HG03066 (cell line): ENCODE results near the gene PRKCD.

Experiments used
- ATAC-seq: cut with Tn5 transposase; IDR thresholded peaks from one replicate; pipeline ENCODE4 v1.9.1; 2021; ENCODE audit warnings: low read depth; ENCODE audit not compliant: unreplicated experiment

The PRKCD gene

DNA sequence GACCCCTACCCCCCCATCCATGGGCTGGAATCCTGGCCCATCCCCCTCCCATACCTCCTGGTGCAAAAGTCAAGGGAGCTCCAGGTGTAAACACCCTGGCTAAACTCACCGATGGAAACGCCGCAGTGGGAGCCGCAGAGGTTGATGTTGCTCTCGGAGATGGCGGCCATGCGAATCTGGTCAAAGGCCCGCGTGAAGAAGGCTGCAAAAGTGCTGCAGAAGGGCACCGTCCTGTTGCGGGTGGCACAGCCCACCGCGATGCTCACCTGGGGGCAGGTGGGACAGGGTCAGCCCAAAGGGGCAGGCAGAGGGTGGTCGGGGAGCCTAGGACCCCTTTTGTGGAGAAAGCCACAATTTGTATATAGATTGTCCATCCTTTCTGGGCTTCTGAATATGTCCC is 68.2 kb downstream of the PRKCD start:
- no peak for ATAC-seq

DNA sequence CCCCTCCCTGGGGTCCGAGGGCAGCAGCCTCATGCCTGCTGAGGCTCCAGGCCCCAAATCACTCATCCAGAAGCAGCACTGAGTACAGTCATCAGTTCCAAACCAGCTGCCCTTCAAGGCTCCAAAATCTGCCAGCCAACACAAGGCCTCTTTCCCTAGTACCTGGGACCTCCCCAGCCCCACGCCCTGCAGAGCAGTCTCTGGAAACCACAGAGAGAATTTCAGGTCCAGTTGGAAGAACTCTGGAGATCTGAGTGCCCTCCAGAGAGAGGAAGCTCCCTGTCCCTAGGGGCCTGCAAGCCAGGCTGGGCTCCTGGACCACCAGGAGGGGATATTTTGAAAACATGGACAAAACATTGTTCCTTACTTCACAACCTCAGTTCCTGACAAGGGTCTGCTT is 68.6 kb downstream of the PRKCD start:
- no peak for ATAC-seq

DNA sequence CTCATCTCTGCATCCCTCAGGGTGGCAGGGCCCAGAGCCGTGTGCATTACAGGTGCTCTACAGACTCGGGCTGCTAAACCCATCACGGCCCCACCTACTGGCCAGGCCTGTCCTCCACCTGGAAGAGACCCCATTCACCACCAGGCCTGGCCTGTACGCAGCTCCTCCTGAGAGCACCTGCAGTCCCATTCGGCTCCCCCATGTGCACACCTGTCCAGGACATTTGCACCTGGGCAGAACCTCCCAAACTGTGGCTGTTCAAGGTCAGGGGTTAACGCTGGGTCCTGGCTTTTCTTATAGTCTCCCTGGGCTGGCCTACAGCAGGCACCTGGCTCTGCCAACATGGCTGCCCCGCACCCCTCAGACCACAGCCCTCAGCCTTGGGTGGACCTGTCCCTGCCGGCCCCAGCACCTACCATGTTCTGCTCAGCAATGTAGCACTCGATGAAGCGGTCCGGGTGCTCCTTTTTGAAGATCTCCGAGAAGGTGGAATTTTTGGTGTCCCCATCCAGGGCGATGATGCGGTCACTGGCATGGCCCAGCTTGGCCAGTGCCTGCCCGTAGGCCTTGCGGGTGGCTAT is 69.1 kb downstream of the PRKCD start:
- no peak for ATAC-seq

DNA sequence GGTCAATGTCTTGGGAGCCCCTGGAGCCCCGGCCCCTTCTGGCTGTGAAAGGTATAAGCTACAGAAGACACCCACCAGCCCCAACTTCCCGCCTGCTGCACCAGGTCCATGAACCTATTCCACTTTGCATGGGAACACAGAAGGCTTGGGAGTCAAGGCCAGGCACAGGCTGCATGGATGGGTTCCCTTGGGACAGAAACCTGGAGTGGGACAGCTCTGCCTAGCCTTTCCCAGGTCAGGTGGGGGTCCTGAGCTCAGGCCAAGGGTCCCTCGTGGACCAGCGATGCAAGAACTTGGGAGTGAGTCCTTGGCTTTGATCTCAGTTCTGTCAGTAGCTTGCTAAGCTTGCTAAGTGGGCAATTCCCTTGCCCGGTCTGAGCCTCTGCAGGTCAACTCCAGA is 69.8 kb downstream of the PRKCD start:
- ATAC-seq = no peak

DNA sequence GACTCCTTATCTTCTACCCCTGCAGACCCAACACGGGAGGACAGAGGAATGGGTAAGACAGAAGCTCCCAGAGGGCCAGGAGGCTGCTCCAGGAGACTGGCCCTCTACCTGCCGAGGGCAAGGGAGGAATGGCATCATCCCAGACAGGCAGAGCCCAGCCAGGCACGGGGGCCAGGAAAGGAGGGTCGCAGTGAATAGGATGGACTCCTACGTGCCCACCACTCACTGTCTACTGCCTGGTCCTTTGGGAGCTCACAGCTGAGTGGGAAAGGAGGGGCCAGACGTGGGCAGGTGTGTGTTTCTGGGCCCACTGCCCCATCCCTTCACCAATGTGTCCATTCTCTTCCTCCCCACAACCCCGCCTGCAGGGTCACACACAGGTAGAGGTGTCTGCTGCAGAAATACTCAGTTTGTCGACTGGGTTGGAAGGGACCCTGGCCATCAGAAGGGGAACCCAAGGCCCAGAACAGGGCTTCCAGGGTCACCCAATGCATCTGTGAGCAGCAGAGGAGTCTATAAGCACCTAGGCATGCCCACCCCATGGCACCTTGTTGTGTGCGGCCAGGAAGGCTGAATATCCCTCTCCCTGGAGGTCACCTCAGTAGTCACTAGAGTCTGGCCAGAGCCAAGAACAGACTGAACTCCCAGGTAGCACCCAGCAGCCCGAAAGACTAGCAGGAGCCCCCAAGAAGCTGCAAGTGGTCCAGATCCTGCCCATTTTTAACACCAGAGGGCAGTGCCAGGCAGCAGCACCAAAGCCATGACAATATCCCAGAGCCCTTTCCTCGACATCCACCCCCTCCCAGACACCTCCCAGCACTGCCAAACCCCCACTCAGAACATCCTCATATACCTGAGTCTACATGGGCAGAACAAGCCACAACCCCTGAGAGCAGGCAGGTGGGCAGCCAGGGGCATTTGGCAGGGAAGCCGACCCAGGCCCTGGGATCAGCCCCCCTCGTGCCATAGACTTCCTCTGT is 70.8 kb downstream of the PRKCD start:
- ATAC-seq = no peak

DNA sequence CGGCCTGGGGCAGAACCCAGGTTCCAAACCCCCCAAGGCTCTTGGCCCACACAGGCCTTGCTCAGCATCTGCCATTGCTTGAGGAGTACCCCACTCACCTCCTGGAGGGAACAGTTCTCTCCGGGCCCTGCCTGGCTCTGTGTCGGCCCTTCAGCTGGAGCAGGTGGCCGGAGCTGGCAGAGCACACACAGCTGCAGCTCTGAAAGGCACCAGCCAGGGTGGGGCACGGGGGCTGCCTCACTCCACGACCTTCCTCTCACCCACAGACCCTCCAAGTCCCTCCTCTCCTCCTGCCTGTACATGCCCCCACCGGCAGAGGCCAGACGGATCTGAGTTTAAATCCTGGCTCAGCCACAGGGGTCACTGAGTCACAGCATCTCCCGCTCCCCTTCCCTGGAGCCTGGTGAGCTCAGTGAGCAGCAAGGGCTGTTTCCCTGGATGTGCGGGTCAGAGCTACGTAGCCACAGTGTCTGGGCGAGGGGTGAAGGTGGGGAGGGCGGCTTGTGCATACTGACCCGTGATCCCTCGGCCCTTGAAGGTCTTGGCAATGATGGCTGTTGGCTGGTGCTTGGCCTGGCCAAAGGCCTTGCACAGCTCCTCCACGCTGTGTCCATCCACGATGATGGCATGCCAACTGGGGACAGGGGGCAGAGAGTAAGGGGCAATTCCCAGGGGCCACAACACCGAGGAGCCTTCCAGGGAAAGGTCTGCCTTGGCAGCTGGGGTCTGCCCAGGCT is 71.8 kb downstream of the PRKCD start:
- ATAC-seq = no peak

DNA sequence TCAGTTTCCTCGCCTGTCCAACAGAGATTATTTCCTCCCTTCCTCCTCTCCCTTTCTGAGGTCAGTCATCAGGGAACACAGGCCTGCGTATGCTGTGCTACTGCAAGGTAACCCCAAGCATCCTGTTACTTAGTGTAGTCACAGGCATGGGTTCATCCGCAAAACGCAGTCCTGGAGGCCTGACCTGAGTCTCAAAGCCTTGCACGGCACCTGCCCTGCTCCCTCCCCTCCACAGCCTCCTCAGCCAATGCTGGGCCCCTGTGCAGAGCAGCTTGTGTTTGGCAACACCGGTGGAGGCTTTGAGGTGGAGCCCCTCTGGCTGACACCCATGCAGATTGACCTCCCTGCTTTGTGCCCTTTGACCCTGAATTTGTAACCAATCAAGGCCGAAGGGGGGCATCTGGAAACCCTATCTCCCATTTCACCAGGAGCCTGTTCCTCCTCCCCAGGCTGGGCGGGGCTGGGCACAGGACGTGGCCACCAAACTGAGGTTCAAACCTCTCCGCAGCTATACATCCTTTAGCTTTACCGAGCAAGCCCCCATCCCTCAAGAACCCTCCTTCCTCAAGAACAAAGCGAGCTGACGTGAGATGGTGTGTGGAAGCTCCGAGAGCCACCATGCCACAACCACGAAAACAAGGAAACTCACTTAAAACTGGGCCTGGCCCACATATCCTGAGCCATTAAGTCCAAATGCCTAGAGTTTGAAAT is 73.3 kb downstream of the PRKCD start:
- no peak for ATAC-seq

DNA sequence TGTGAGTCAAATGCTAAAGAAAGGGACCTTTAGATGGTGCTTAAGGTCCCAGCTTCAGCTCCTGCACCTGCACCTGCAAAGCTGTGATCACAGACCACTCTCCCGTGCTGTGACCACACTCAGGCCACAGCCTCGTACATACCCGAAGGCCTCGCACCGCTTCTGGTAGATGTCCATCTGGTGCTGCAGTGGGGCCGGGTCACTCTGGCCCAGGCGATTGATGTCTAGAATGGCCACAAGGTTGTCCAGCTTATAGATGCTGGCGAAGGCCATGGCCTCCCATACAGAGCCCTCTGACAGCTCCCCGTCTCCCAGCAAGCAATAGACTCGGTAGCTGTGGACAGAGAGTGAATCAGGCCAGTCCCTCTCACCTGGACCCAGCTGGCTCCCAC is 73.8 kb downstream of the PRKCD start:
- no peak for ATAC-seq

DNA sequence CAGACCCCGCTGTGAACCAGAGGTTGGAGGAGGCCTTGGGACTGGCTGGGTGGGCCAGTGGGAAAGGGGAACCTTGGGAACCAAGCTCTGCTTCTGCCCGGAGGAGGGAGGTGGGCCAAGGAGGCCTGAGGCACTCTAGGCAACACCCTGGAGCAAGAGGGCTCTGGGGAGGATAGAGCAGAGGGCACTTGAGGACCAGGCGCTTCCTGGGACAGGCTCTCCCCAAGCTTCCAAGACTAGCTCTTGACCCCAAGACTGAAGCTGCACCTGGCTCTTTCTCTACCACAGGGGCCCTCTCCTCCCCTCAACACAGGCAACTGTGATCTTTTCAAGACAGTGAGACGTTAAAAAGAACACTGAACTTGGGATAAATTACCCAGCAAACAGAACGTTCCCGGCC is 74.5 kb downstream of the PRKCD start:
- no peak for ATAC-seq

DNA sequence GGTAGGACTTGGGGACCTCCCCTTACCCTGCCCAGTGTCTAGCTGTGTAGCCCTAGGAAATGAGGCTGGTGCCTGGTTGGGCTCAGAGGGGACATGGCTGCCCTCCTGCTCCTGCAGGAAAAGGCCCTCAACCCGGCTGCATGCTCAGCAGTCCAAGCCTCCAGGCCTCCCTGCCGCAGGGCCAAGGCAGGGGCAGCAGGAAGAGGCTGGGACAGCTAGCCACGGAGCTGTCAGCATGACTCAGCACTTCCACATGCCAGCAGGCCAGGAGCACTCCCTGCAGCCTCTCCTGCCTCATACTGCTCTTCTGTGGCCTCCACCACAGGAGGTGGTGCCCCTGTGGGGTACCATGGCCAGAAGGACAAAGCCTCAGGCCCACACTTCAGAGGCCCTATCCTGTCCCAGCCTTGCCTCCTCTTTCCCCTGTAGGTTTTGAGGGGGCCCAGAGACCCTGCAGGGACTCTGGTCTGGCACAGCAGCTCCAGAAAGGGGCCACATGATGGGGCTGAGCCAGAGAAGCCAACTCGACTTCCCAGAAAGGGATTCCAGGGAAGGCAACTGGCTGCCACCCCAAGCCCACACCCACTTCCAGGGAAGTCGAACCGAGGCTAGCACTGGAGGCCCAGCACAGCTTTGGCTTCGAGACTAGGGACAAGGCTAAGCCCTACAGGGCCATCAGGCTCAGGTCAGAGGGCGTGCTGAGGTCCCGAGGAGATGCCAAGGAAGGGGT is 75.3 kb downstream of the PRKCD start:
- no peak for ATAC-seq

DNA sequence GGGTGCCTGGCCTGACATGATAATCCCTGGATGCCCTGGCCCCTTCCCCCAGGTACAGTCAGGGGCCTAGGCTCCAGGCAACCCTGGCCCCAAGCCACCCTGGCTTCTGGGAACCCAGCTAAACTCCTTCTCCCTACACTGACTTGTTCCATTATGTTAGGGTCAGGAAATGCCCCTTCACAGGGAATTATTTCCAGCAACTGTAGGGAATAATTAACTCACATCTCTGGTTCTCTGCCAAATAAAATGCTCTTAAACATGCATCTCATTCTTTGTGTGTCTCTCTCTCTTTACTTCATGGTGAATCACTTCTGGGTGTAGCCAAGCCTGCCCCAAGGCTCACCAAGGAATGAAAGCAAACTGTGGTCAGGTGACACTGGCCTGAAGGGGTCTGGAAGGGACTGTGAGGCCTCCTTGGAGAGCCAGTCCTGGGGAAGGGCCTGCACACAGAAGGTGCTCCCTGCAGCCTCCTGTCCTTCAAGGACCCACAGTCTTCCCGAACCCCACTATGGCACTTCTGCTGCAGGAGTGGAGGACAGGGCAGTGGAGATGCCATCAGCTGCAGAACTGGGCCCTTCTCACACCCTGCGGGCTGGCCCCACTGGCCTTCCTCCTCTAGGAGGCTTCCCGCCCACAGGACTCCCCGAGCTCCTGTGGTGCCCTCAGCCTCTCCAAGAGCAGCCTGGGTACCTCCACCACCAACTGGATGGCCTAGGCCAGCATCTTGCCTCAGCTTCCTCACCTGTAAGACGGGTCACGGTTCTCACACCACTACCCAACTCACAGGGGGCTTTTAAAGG is 77.2 kb downstream of the PRKCD start:
- ATAC-seq = no peak

DNA sequence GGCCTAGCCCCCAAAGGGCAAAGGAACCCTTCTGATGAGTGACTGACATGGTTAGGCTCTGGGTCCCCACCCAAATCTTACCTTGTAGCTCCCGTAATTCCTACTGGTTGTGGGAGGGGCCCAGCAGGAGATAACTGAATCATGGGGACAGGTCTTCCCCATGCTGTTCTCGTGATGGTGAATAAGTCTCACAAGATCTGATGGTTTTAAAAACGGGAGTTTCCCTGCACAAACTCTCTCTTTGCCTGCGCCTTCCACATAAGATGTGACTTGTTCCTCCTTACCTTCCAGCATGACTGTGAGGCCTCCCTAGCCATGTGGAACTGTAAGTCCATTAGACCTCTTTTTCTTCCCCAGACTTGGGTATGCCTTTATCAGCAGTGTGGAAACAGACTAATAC is 77.9 kb downstream of the PRKCD start:
- no peak for ATAC-seq

DNA sequence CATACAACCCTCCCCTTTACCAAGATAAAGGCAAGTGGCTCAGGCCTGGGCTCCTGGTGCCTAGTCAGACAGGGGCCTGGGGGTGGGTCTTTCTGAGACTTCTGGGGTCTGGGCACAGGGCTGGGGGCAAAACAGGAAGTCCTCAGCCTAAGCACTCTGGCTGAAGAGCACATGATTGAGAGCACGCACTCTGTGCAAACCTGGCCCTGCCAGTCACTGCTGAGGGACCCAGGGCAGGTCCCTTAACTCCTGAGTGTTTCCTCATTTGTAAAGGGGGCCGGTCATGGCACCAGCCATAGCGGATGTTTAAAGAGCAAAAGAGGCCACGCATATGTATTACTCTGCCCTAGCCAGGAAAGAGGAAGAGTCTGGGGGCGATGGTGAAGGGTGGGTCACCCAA is 78.8 kb downstream of the PRKCD start:
- no peak for ATAC-seq

DNA sequence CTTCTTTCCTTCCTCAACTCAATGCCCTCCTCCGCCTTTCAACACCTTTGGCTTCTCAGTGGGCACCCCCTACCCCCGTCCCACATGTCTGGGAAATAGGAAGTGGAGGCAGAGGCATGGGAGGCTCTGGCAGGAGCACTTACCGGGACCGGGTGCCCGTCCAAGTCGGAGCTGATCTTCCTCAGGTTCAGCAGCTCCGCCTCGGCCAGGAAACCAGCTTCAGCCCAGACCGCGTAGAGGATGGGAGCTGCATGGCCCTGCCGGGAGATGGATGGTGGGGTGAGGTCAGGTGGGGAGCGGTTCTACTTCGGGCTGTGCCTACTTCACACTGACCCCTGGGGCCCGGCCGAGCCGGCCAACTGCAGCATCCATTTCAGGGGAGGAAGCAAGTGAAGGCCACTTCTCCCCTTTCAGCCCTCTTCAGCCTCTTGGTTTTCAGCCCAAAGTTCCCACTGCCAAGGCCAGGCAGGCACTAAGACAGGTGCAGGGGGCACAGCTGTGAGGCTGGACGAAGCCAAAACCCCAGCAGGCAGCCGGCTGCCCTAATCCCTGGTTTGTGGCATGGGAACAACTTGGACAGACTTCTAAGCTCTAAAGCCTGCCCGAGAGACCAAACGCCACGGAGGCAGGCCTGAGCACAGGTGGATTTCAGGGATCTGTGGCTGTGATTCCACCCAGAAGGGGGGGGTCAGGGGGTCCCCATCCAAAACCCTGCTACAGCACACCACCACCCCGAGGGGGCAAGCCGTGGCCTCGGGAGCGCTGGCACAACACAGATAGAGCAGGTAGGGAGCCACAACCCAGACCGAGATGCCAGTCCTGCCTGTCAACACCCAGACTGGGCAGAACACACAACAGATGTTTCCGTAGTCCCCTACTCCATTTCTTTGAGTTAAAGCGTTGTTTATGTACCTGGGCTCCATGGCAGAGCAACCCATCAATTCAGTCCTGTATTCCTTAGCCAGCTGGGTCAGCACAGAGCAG is 80.3 kb downstream of the PRKCD start:
- ATAC-seq = no peak

DNA sequence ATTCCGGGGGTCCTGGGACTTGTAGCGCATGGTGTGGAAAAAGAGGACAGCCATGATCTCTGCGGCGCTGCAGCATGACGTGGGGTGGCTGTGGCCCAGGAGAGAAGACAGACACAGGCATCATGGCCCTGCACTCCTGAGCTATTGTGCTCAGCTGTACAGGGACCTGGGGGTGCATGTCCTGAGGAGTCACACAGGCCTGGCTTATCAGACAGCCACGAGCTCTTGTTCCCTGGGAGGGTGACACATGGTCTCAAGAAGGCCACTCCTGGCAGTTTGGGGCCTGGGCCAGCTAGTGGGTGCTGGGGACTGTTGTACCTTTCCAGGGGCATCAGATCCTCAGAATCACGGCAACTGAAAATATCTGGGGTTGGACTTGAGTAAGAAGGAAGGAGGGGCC is 81.1 kb downstream of the PRKCD start:
- ATAC-seq = no peak
